ENCODE measurements around the gene DNAJC2. TPM values are rescaled to one million over a fixed set of nuclear protein-coding genes. Genes with fewer than 3 reads are reported as not detected.

Gene DNAJC2
- total and polyA plus RNA-seq, 2 experiments from 2014 or later = 40.1 to 168 TPM

DNA sequence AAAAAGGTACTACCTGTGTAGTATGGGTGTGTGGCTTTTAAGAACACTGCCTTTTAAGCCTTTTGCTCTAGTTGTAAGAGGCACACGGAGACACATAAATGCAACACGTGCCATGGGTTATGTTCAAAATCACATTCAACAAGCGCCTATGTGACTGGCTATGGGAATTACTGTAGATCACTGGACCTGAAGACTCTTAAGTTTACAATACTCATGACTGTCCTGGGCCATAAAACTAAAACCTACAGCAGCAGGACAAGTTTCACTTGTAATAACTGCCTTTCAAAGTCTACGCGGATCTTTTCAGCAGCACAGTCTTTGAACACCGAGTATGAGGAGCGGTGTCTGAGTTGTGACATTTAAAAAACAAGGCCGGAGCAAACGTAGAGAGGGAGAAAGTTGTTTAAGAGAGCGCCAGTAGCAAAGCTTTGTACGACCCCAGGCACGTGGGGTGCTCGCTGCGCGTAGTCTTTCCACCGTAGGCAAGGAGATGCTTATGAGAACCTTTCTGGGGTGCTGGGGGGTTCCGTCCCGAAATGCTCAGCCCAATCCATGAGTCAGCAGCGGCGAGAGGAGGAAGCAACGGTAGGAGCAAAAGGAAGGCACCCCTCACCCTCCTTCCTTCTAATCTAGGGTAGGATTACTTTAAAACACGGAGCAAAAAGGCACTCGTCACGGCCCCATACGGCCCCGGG, 662 bp downstream of the DNAJC2 start:
- no peaks in the 10 kb centered on the region for H3K27me3 ChIP-seq (ENCODE audit: insufficient read depth)
- DNase-seq (ENCODE audit: low spot score) = peak; percentile 55
- Mint-ChIP-seq H3K27me3 (ENCODE audit: insufficient read depth, low read depth, poor library complexity) (peaks cover 10% of the 10 kb centered on the region), H3K4me1 (peaks cover 8% of the 10 kb centered on the region), H3K4me3 (peak overlapping the region; percentile 93), H3K27ac (peak overlapping the region; percentile 99), H3K36me3 (ENCODE audit: low read depth) (peaks cover 36% of the 10 kb centered on the region), H3K9me3 (no peaks in the 10 kb centered on the region)
- H3K4me2 ChIP-seq = peak overlapping the region; percentile 97
- ATAC-seq = peak; percentile 26; the same call in 2 of the 3 replicates
- peaks cover 29% of the 10 kb centered on the region for H3K36me3 ChIP-seq (ENCODE audit: insufficient read depth)
- TF ChIP-seq ETS1 (IDR thresholded peaks at IDR 0.05) = no peak
- no peak for TF ChIP-seq ZNF114 (CRISPR knock-in tag; IDR thresholded peaks at IDR 0.05)
- no peak for TF ChIP-seq EZH2phosphoT487 (IDR thresholded peaks at IDR 0.05; ENCODE audit: unreplicated experiment)
- TF ChIP-seq, protein P1, sequence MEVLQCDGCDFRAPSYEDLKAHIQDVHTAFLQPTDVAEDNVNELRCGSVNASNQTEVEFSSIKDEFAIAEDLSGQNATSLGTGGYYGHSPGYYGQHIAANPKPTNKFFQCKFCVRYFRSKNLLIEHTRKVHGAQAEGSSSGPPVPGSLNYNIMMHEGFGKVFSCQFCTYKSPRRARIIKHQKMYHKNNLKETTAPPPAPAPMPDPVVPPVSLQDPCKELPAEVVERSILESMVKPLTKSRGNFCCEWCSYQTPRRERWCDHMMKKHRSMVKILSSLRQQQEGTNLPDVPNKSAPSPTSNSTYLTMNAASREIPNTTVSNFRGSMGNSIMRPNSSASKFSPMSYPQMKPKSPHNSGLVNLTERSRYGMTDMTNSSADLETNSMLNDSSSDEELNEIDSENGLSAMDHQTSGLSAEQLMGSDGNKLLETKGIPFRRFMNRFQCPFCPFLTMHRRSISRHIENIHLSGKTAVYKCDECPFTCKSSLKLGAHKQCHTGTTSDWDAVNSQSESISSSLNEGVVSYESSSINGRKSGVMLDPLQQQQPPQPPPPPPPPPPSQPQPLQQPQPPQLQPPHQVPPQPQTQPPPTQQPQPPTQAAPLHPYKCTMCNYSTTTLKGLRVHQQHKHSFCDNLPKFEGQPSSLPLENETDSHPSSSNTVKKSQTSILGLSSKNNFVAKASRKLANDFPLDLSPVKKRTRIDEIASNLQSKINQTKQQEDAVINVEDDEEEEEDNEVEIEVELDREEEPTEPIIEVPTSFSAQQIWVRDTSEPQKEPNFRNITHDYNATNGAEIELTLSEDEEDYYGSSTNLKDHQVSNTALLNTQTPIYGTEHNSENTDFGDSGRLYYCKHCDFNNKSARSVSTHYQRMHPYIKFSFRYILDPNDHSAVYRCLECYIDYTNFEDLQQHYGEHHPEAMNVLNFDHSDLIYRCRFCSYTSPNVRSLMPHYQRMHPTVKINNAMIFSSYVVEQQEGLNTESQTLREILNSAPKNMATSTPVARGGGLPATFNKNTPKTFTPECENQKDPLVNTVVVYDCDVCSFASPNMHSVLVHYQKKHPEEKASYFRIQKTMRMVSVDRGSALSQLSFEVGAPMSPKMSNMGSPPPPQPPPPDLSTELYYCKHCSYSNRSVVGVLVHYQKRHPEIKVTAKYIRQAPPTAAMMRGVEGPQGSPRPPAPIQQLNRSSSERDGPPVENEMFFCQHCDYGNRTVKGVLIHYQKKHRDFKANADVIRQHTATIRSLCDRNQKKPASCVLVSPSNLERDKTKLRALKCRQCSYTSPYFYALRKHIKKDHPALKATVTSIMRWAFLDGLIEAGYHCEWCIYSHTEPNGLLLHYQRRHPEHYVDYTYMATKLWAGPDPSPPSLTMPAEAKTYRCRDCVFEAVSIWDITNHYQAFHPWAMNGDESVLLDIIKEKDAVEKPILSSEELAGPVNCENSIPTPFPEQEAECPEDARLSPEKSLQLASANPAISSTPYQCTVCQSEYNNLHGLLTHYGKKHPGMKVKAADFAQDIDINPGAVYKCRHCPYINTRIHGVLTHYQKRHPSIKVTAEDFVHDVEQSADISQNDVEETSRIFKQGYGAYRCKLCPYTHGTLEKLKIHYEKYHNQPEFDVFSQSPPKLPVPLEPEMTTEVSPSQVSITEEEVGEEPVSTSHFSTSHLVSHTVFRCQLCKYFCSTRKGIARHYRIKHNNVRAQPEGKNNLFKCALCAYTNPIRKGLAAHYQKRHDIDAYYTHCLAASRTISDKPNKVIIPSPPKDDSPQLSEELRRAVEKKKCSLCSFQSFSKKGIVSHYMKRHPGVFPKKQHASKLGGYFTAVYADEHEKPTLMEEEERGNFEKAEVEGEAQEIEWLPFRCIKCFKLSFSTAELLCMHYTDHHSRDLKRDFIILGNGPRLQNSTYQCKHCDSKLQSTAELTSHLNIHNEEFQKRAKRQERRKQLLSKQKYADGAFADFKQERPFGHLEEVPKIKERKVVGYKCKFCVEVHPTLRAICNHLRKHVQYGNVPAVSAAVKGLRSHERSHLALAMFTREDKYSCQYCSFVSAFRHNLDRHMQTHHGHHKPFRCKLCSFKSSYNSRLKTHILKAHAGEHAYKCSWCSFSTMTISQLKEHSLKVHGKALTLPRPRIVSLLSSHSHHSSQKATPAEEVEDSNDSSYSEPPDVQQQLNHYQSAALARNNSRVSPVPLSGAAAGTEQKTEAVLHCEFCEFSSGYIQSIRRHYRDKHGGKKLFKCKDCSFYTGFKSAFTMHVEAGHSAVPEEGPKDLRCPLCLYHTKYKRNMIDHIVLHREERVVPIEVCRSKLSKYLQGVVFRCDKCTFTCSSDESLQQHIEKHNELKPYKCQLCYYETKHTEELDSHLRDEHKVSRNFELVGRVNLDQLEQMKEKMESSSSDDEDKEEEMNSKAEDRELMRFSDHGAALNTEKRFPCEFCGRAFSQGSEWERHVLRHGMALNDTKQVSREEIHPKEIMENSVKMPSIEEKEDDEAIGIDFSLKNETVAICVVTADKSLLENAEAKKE (CRISPR knock-in tag; IDR thresholded peaks at IDR 0.05) = no peak
- no peak for TF ChIP-seq POLR2AphosphoS5 (IDR thresholded peaks at IDR 0.05; ENCODE audit: low read depth)
- TF ChIP-seq JUNB (IDR thresholded peaks at IDR 0.05; ENCODE audit: unreplicated experiment) = no peak
- TF ChIP-seq NANOG (IDR thresholded peaks at IDR 0.05; ENCODE audit: borderline replicate concordance) = no peak
- no peak for TF ChIP-seq EZH2 (IDR thresholded peaks at IDR 0.05; ENCODE audit: low read depth, unreplicated experiment)
- TF ChIP-seq ZNF331 (CRISPR knock-in tag; IDR thresholded peaks at IDR 0.05; ENCODE audit: low read depth) = no peak
- no peak for TF ChIP-seq CTCF (conservative IDR thresholded peaks at IDR 0.05; ENCODE audit: low read depth in 2 of 2)
- no peak for TF ChIP-seq CREB1 (CRISPR knock-in tag; IDR thresholded peaks at IDR 0.05; ENCODE audit: low read depth)
- no peak for TF ChIP-seq STAT1 (IDR thresholded peaks at IDR 0.05; ENCODE audit: unreplicated experiment)
- no peaks in the 10 kb centered on the region for H3K9me2 ChIP-seq (ENCODE audit: insufficient read depth)
- H3K4me3 ChIP-seq = peak overlapping the region; percentile 91
- H3F3A ChIP-seq (replicated peaks; ENCODE audit: low read depth) = no peaks in the 10 kb centered on the region
- H4K20me1 ChIP-seq (replicated peaks; ENCODE audit: insufficient read depth) = peaks cover 18% of the 10 kb centered on the region
- H3K27ac ChIP-seq (ENCODE audit: low read depth) = peak overlapping the region; percentile 68
- H2AFZ ChIP-seq = peak overlapping the region; percentile 91
- peaks cover 70% of the 10 kb centered on the region for H3K79me2 ChIP-seq (replicated peaks; ENCODE audit: insufficient read depth)
- peaks cover 17% of the 10 kb centered on the region; the same call in 1 of the 2 replicates for H3K4me1 ChIP-seq (ENCODE audit: insufficient read depth)
